Daoy (cell line): ENCODE results near the gene SLAMF6. TPM values are rescaled to one million over a fixed set of nuclear protein-coding genes. Genes with fewer than 3 reads are reported as not detected.

Source experiments
- DNase-seq: peaks from one replicate; pipeline ENCODE4 v3.0.0-alpha.2; 2015; ENCODE audit warnings: low read depth
- total RNA-seq: library from RNA; depleted of rRNA; stranded (reverse); fragments of >200 nt; shearing (Covaris generic); gene quantifications from 2 replicates; pipeline ENCODE4 v1.2.3, GENCODE V29; 2014

Gene SLAMF6
- total RNA-seq, 1 experiment from 2014 or later = not detected

- no peak for DNase-seq
These were observed 55.5 kb downstream of the SLAMF6 start for GRCh38 chr1:160467576-160467975.

- DNase-seq = no peak
These were observed 56.1 kb downstream of the SLAMF6 start for GRCh38 chr1:160466961-160467360.

DNA sequence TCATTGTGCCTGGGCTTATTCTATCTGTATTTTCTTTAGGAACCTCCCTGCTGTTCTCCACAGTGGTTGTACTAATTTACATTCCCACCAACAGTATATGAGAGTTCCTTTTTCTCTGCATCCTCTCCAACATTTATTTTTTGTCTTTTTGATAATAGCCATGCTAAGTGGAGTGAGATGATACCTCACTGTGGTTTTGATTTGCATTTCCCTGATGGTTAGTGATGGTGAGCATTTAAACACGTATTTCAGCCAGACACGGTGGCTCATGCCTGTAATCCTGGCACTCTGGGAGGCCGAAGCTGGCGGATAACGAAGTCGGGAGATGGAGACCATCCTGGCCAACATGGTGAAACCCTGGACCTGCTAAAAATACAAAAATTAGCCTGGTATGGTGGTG lies 57.9 kb downstream of the SLAMF6 start:
- DNase-seq = no peak

GRCh38 chr1:160460683-160461287 lies 62.3 kb downstream of the SLAMF6 start:
- peak; percentile 11 for DNase-seq

DNA sequence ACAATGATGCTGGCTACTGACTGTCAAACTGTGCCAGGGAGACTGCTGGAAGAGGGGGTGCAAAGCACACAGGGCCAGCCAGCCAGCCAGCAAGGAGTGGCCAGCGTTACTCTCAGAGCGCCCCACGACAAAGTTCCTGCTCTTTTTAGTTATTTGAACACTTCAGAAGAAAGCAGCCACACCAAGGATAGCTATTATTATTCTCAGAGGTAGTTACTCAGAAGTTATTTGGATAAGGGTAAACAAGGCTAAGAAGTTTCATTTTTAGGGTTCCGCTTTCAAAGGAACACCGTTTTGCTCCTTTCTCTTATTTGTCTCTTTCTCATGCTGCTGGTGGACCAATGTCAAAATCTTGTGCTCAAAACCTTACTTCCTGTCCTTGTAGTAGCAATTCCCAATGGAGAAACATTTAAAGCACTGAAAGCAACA lies 62.8 kb downstream of the SLAMF6 start:
- DNase-seq = no peak

DNA sequence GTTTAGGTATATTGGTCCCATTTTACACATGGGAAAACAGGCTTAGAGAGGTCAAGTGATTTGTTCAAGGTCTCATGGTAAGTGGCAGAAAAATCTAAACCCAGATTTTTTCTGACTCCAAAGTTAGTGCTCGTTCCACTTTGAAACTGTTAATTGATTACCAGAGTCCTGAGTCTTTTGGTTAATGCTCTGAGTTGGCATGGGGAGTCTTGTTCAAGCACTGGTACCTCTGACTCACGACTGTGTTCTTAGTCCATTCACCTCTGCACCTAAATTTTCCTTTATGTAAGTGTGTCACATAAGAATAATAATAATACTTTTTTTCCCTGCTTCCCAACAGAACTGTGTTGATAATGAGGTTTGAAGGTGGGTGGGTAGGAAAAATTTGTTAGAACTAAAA lies 63.4 kb downstream of the SLAMF6 start:
- no peak for DNase-seq

DNA sequence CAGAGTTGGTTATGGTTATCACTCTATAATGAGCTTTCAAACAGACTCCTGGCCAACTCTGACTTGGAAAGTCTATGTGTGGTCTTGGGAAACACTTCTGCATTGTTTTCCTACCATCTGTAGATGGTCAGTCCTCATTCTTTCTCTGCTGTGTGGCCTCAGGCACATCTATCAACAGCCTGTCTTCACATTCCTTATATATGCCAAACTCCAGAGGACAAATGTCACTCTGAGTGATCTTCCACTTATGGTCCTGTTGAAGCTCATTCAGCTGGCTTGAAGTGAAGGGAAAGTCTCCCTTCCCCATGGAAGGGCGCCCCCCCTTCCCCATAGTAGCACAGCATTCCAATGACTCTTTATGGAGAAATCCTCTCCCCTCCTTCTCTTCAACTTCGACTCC lies 64.0 kb downstream of the SLAMF6 start:
- DNase-seq = no peak

GRCh38 chr1:160455153-160455517 lies 67.9 kb downstream of the SLAMF6 start:
- no peak for DNase-seq

GRCh38 chr1:160454371-160455152 lies 68.5 kb downstream of the SLAMF6 start:
- DNase-seq = no peak

- DNase-seq = no peak
These were observed 69.6 kb downstream of the SLAMF6 start for GRCh38 chr1:160453443-160453842.

DNA sequence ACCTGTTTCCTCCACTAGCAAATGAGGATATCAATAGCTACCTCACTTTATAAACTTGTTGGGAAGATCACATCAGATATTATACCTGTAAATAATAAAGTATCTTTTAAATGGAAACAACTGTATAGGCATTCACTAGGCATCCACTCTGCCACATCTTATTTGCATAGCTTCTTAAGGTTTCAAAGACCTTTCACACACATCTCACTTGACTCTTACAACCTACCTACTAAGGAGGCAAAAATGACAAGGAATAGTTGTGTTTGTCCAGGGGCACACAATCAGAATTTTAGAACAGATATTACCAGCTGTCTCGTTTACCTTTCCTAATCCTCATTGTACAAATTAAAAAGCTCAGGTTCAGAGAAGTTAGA lies 71.2 kb downstream of the SLAMF6 start:
- no peak for DNase-seq

DNA sequence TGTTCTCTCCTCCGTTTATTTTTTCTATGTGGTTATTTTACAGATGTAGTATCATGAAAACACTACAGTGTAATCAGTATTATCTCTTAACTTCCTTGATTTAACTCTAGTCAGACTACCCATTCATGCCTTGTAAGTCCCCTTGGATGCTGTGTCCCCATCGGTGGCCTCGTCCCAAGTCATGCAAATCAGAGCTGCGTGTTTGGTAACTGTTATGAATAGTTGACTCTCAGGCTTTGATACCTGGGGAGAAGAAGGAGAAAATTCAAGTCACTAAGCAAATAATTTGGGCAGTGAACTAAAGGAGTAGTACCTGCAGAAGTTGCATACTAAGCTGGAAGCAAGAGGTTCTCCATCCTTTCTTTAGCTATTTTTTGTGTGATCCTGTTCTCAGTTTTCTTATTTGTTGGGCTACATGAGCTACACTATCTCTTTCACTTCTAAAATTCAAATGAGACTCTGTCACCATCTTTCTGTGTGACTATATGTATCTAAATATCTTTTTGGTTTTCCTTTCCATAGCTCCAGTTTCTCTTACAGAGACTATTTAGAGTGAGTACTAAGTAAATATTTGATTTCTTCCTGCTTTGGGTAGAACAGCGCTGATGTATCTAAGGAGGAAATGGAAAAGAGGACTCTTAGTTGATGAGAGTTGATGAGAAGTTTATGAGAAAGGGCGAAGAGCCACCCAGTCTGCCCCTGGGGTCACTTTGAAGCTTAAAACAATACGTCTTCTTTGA lies 71.8 kb downstream of the SLAMF6 start:
- no peak for DNase-seq

DNA sequence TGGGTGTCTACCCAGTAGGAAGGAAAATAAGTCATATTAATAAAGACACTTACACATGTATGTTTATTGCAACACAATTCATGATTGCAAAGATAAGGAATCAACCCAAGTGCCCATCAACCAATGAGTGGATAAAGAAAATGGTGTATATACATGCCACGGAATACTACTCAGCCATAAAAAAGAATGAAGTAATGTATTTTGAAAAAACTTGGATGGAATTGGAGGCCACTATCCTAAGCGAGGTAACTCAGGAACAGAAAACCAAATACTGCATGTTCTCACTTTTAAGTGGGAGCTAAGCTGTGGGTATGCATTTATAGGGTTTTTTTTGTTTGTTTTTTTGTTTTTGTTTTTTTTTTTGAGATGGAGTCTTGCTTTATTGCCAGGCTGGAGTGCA lies 73.6 kb downstream of the SLAMF6 start:
- no peak for DNase-seq

DNA sequence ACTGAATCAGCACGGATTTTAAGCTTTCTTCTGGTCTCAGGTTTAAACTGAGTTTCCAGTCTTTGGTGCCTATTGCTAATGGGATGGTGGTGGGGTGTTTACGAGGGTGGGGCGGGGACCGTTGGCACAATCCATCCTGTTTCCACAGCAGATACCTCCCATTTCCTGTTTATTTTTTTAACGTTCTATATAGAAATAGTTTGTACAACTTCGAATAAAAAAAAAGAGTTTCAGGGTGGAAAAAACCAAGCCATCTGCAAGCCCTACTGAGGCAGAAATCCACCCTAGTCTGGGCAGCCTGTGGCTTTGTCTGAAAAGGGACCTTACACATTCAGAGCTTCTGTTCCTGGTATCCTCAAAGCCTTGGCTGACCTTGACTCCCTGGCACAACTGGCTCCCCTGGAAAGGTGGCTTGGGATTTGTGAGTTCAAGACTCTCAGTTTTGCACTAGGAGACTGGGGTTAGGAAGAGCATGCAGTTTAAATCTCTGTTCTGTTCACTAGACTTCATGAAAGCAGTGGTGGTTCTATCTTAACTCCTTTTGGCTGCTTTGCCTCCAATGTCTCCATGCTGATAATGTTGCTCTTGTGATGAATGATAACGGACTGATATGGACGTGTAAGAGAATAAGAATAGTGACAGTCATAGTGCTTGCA lies 76.0 kb downstream of the SLAMF6 start:
- no peak for DNase-seq

GRCh38 chr1:160439718-160440117 lies 83.3 kb downstream of the SLAMF6 start:
- no peak for DNase-seq

- DNase-seq = no peak
These were observed 84.1 kb downstream of the SLAMF6 start for GRCh38 chr1:160438935-160439334.

DNA sequence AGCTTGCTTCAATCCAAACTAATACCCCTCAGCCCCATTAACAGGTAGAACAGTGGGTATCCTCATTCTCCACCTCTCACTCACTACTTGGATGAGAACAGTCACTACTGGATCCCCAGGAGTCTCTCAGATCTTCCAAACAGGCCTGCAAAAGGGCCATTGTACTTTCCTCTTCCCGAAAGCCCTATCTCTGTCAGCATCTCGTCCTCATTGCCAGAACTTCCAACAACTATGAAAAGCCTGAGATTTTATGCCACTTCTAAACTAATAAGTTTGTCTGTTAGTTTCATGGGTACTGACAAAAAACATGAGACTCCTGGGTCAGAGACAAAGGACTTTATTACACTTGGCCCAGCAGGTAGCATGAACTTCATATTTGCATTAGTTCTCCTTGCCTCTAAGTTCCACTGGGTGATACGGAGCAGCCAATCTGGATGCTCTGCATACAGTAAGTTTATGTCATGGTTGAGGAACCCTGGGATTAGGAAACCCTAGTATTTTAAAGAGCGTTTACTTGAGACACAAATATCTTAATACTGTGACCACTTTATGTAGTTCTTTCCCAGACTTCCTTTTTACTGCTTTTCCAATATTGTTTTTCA lies 84.6 kb downstream of the SLAMF6 start:
- DNase-seq = no peak

DNA sequence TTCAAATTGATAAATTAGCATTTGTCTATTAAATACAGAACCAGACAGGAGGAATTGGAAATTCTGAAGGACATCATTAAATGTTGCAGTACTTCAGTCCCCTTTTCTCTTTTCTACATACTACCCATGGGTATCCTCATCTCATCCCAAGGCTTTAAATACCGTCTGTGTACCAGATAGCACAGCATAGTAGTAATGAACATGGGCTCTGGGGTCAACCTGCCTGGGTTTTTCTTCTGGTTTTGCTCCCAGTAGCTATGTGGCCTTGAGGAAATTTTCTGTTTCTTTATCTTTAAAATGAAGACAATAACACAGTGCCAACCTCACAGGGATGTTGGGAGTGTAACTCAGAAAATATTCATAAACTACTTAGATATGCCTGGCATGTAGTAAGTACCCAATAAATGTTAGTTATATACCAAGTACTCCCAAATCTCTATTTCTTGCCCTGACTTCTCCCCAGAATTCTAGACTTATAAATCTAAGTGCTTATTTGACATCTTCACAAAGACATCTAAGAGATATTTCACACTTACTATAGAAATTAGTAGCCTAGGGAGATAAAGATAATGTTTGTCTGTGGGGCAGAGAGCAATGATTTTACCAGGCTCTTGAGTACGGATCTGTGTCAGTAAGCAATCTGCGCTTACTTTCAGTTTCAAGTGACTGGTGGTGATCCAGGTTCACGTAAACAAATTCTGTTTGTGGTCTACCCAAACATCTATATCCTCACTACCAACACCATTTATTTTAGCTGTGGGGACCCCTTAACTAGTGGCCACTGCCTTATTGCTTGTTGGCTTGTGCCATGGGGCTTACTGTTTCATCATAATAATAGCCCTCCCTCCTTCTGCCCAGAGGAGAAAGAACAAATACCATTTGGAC lies 85.4 kb downstream of the SLAMF6 start:
- no peak for DNase-seq

GRCh38 chr1:160436966-160437365 lies 86.1 kb downstream of the SLAMF6 start:
- DNase-seq = no peak
